ENCODE results near the gene TNN.

Gene TNN

GRCh38 chr1:175152006-175152652, 84.5 kb downstream of the TNN start:
- peak; percentile 82 for TF ChIP-seq CTCF (IDR thresholded peaks at IDR 0.05; ENCODE audit: insufficient read depth, low read length)
- no peak for TF ChIP-seq POLR2AphosphoS5 (IDR thresholded peaks at IDR 0.05; ENCODE audit: low read depth)
- TF ChIP-seq SPI1 (IDR thresholded peaks at IDR 0.05; ENCODE audit: borderline replicate concordance, low read depth): 0 out of 2 replicates have a peak, but pooled peaks have one; percentile 2
- peak; percentile 29 to 32 for DNase-seq (ENCODE audit: low read depth in 1 of 2, low spot score in 1 of 2)
- H3K4me3 ChIP-seq (replicated peaks; ENCODE audit: insufficient read depth, low read length): no peak overlapping the region
- H3K27me3 ChIP-seq (ENCODE audit: insufficient read depth, poor library complexity, severe bottlenecking): peaks cover 2% of the 10 kb centered on the region
- H3K27ac ChIP-seq (replicated peaks): no peak overlapping the region

- H3K4me3 ChIP-seq (replicated peaks; ENCODE audit: insufficient read depth, low read length): no peak overlapping the region
- no peak for TF ChIP-seq REST (IDR thresholded peaks at IDR 0.05; ENCODE audit: insufficient replicate concordance, low read depth)
- TF ChIP-seq SPI1 (IDR thresholded peaks at IDR 0.05; ENCODE audit: borderline replicate concordance, low read depth): no peak
- TF ChIP-seq CTCF (IDR thresholded peaks at IDR 0.05; ENCODE audit: insufficient read depth, low read length): peak; percentile 59
- H3K27ac ChIP-seq (replicated peaks): no peak overlapping the region
- DNase-seq (ENCODE audit: low read depth in 1 of 2, low spot score in 1 of 2): peak; percentile 28 to 52
- peaks cover 2% of the 10 kb centered on the region for H3K27me3 ChIP-seq (ENCODE audit: insufficient read depth, poor library complexity, severe bottlenecking)
Observed at GRCh38 chr1:175154629-175155472, 87.2 kb downstream of the TNN start.

- H3K27ac ChIP-seq (replicated peaks): no peak overlapping the region
- H3K27me3 ChIP-seq (ENCODE audit: insufficient read depth, poor library complexity, severe bottlenecking): peaks cover 2% of the 10 kb centered on the region
- no peak overlapping the region for H3K4me3 ChIP-seq (replicated peaks; ENCODE audit: insufficient read depth, low read length)
- no peak for DNase-seq (ENCODE audit: low read depth in 1 of 2, low spot score in 1 of 2)
- TF ChIP-seq POLR2AphosphoS5 (IDR thresholded peaks at IDR 0.05; ENCODE audit: low read depth) (no peak), CTCF (IDR thresholded peaks at IDR 0.05; ENCODE audit: insufficient read depth, low read length) (no peak)
Observed at GRCh38 chr1:175155473-175155856, 87.8 kb downstream of the TNN start.

- no peak overlapping the region for H3K27ac ChIP-seq (replicated peaks)
- H3K4me3 ChIP-seq (replicated peaks; ENCODE audit: insufficient read depth, low read length): no peak overlapping the region
- no peak for TF ChIP-seq CTCF (IDR thresholded peaks at IDR 0.05; ENCODE audit: insufficient read depth, low read length)
- TF ChIP-seq SPI1 (IDR thresholded peaks at IDR 0.05; ENCODE audit: borderline replicate concordance, low read depth): no peak
- TF ChIP-seq GABPA (IDR thresholded peaks at IDR 0.05; ENCODE audit: low read depth): no peak
- TF ChIP-seq REST (IDR thresholded peaks at IDR 0.05; ENCODE audit: insufficient replicate concordance, low read depth): no peak
- DNase-seq (ENCODE audit: low read depth in 1 of 2, low spot score in 1 of 2): no peak
- peaks cover 2% of the 10 kb centered on the region for H3K27me3 ChIP-seq (ENCODE audit: insufficient read depth, poor library complexity, severe bottlenecking)
Observed at GRCh38 chr1:175155936-175156335, 88.3 kb downstream of the TNN start.

Data from HL-60 (cell line).